Measurements from ENCODE around the gene FADS2.

FADS2 gene

DNA sequence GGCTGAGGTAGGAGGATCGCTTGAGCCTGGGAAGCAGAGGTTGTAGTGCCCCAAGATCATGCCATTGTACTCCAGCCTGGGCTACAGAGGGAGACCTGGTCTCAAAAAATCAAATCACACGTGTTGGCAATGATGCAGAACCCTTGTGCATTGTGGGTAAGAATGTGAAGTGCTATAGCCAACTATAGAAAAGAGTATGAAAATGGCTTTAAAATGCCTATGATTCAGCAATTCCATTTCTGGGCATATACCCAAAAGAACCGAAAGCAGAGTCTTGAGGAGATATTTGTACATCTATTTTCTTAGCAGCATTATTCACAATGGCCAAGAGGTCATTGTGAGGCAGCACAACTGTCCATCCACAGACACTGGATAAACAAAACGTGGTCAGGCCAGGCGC lies 65.9 kb downstream of the FADS2 start:
- Histone ChIP-seq H3K9me2 (replicated peaks; ENCODE audit: insufficient read depth, low read length) (no peaks in the 10 kb centered on the region), H2AFZ (ENCODE audit: low read length) (no peak overlapping the region), H3K9ac (ENCODE audit: low read length) (no peak overlapping the region), H3K4me3 (ENCODE audit: low read length) (no peak overlapping the region), H3F3A (ENCODE audit: insufficient read depth, low read length) (peaks cover 12% of the 10 kb centered on the region; the same call in 1 of the 2 replicates), H4K20me1 (ENCODE audit: insufficient read depth, low read length) (no peaks in the 10 kb centered on the region), H3K4me2 (ENCODE audit: low read depth, low read length) (no peak overlapping the region), H3K27ac (ENCODE audit: low read length) (no peak overlapping the region), H3K4me1 (ENCODE audit: low read length) (peaks cover 4% of the 10 kb centered on the region; the same call in 1 of the 2 replicates), H3K9me3 (replicated peaks; ENCODE audit: insufficient read depth, low read length) (no peaks in the 10 kb centered on the region), H3K79me2 (ENCODE audit: low read length) (no peaks in the 10 kb centered on the region), H3K36me3 (replicated peaks; ENCODE audit: insufficient read depth, low read length) (no peaks in the 10 kb centered on the region), H3K27me3 (replicated peaks; ENCODE audit: insufficient read depth, low read length) (peaks cover 30% of the 10 kb centered on the region)
- TF ChIP-seq, protein P1, sequence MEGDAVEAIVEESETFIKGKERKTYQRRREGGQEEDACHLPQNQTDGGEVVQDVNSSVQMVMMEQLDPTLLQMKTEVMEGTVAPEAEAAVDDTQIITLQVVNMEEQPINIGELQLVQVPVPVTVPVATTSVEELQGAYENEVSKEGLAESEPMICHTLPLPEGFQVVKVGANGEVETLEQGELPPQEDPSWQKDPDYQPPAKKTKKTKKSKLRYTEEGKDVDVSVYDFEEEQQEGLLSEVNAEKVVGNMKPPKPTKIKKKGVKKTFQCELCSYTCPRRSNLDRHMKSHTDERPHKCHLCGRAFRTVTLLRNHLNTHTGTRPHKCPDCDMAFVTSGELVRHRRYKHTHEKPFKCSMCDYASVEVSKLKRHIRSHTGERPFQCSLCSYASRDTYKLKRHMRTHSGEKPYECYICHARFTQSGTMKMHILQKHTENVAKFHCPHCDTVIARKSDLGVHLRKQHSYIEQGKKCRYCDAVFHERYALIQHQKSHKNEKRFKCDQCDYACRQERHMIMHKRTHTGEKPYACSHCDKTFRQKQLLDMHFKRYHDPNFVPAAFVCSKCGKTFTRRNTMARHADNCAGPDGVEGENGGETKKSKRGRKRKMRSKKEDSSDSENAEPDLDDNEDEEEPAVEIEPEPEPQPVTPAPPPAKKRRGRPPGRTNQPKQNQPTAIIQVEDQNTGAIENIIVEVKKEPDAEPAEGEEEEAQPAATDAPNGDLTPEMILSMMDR (IDR thresholded peaks at IDR 0.05; ENCODE audit: low read length), result no peak
- no peak for TF ChIP-seq EZH2phosphoT487 (IDR thresholded peaks at IDR 0.05; ENCODE audit: low read length)
- no peak for TF ChIP-seq EZH2 (optimal IDR thresholded peaks at IDR 0.05; ENCODE audit: low read depth, low read length)
- DNase-seq, result no peak

DNA sequence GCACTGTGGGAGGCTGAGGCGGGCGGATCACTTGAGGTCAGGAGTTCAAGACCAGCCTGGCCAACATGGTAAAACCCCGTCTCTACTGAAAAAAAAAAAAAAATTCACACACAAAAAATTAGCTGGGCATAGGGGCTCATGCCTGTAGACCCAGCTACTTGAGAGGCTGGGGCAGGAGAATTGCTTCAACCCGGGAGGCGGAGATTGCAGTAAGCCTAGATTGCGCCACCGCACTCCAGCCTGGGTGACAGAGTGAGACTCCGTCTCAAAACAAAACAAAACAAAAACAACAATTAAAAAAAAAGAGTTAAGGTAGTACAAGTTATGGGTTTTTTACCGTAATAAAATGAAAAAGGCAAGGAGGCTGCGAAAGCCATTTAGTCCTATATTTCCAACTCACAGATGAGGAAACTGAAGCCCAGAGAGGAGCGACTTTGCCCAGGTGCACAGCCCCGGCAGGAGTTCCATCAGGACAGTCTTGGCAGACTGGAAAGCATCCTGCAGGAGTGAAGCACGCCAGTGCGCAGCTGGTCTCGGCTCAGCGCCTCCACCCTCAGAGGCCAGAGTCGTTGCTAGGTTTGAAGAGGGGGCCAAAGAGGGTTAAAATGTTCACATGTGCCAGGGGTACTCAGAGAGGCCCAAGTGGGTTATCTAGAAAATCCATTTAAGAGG lies 67.1 kb downstream of the FADS2 start:
- no peak for TF ChIP-seq EZH2phosphoT487 (IDR thresholded peaks at IDR 0.05; ENCODE audit: low read length)
- TF ChIP-seq EZH2 (optimal IDR thresholded peaks at IDR 0.05; ENCODE audit: low read depth, low read length), result no peak
- TF ChIP-seq, protein P1 (IDR thresholded peaks at IDR 0.05; ENCODE audit: low read length), result no peak

DNA sequence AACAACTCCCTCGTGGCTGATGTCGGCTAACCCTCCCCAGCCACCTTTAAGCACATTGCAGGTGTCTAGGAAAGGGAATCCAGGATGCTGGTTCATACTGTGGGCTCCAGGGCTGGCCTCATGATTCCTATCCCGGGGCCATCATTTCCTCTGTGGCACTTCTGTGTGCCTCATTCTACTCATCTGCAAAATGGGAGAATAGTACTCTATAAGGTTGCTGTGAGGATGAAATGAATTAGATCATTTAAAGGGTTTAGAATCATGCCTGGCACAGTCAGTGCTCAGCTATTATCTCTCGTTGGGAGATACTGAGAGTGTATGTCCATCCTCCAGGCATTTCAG lies 67.6 kb downstream of the FADS2 start:
- no peaks in the 10 kb centered on the region for H3K9me3 ChIP-seq (replicated peaks; ENCODE audit: insufficient read depth, low read length)
- H3F3A ChIP-seq (ENCODE audit: insufficient read depth, low read length), result peaks cover 12% of the 10 kb centered on the region; the same call in 1 of the 2 replicates
- peaks cover 30% of the 10 kb centered on the region for H3K27me3 ChIP-seq (replicated peaks; ENCODE audit: insufficient read depth, low read length)
- H3K79me2 ChIP-seq (ENCODE audit: low read length), result no peaks in the 10 kb centered on the region
- no peak overlapping the region for H3K4me3 ChIP-seq (ENCODE audit: low read length)
- H3K9ac ChIP-seq (ENCODE audit: low read length), result no peak overlapping the region
- no peak for DNase-seq
- H3K4me1 ChIP-seq (ENCODE audit: low read length), result peaks cover 5% of the 10 kb centered on the region; the same call in 1 of the 2 replicates
- no peaks in the 10 kb centered on the region for H4K20me1 ChIP-seq (ENCODE audit: insufficient read depth, low read length)
- H3K9me2 ChIP-seq (replicated peaks; ENCODE audit: insufficient read depth, low read length), result no peaks in the 10 kb centered on the region
- no peak overlapping the region for H3K27ac ChIP-seq (ENCODE audit: low read length)
- no peaks in the 10 kb centered on the region for H3K36me3 ChIP-seq (replicated peaks; ENCODE audit: insufficient read depth, low read length)
- TF ChIP-seq EZH2phosphoT487 (IDR thresholded peaks at IDR 0.05; ENCODE audit: low read length), result no peak
- TF ChIP-seq EZH2 (optimal IDR thresholded peaks at IDR 0.05; ENCODE audit: low read depth, low read length), result no peak
- TF ChIP-seq, protein P1 (IDR thresholded peaks at IDR 0.05; ENCODE audit: low read length), result no peak
- H3K4me2 ChIP-seq (ENCODE audit: low read depth, low read length), result no peak overlapping the region
- no peak overlapping the region for H2AFZ ChIP-seq (ENCODE audit: low read length)

More for the DNA sequence above, 67.1 kb downstream of the FADS2 start:
- Histone ChIP-seq H3K9ac (ENCODE audit: low read length) (no peak overlapping the region), H3K4me3 (ENCODE audit: low read length) (no peak overlapping the region), H3K4me1 (ENCODE audit: low read length) (peaks cover 9% of the 10 kb centered on the region; the same call in 1 of the 2 replicates), H3K4me2 (ENCODE audit: low read depth, low read length) (no peak overlapping the region), H2AFZ (ENCODE audit: low read length) (no peak overlapping the region), H3K9me2 (replicated peaks; ENCODE audit: insufficient read depth, low read length) (no peaks in the 10 kb centered on the region), H3F3A (ENCODE audit: insufficient read depth, low read length) (peaks cover 12% of the 10 kb centered on the region; the same call in 1 of the 2 replicates), H3K79me2 (ENCODE audit: low read length) (no peaks in the 10 kb centered on the region), H3K9me3 (replicated peaks; ENCODE audit: insufficient read depth, low read length) (no peaks in the 10 kb centered on the region), H3K27ac (ENCODE audit: low read length) (no peak overlapping the region), H3K27me3 (replicated peaks; ENCODE audit: insufficient read depth, low read length) (peaks cover 30% of the 10 kb centered on the region), H3K36me3 (replicated peaks; ENCODE audit: insufficient read depth, low read length) (no peaks in the 10 kb centered on the region), H4K20me1 (ENCODE audit: insufficient read depth, low read length) (no peaks in the 10 kb centered on the region)
- DNase-seq, result no peak
